Spleen (tissue), 11 donors: ENCODE measurements around the gene TENM4. TPM values are rescaled to one million over a fixed set of nuclear protein-coding genes. Genes with fewer than 3 reads are reported as not detected.

Source experiments
- DNase-seq: peaks from one replicate; pipeline ENCODE4 v3.0.0-alpha.2; 2020
- H3K27ac ChIP-seq, 8 donors: fragments of 200-600 bp; sonication (generic) in 7 of 8; 1 replicate in 4 of 8; 2 replicates in 4 of 8; pipeline versions ENCODE4 v1.5.0 to v1.8.0; 2016 to 2021; ENCODE audit warnings: inconsistent platforms in 4 of 8, mild to moderate bottlenecking in 4 of 8, moderate library complexity in 1 of 8
- H3K27me3 ChIP-seq, 7 donors: fragments of 200-600 bp; sonication (generic) in 6 of 7; replicated peaks in 1 of 7; 1 replicate in 4 of 7; 2 replicates in 3 of 7; pipeline versions ENCODE4 v1.5.0 to v1.8.0; 2016 to 2021; ENCODE audit warnings: inconsistent platforms in 3 of 7, mild to moderate bottlenecking in 1 of 7
- H3K36me3 ChIP-seq, 6 donors: fragments of 200-600 bp; sonication (generic) in 5 of 6; 1 replicate in 4 of 6; 2 replicates in 2 of 6; pipeline versions ENCODE4 v1.5.0 to v1.8.0; 2016 to 2021; ENCODE audit warnings: inconsistent platforms in 2 of 6
- H3K4me1 ChIP-seq, 6 donors: fragments of 200-600 bp; sonication (generic) in 5 of 6; 1 replicate in 3 of 6; 2 replicates in 3 of 6; pipeline versions ENCODE4 v1.5.0 to v1.8.0; 2016 to 2021; ENCODE audit warnings: inconsistent platforms in 3 of 6
- H3K4me3 ChIP-seq, 8 donors: fragments of 200-600 bp; sonication (generic) in 7 of 8; 1 replicate in 4 of 8; 2 replicates in 4 of 8; pipeline versions ENCODE4 v1.5.0 to v1.8.0; 2016 to 2021; ENCODE audit warnings: inconsistent platforms in 4 of 8, mild to moderate bottlenecking in 4 of 8, moderate library complexity in 2 of 8
- H3K9me3 ChIP-seq, 8 donors: fragments of 200-600 bp; sonication (generic) in 7 of 8; 1 replicate in 4 of 8; 2 replicates in 4 of 8; pipeline versions ENCODE4 v1.5.0 to v1.8.0; 2016 to 2021; ENCODE audit warnings: inconsistent platforms in 4 of 8
- POLR2A ChIP-seq, 3 donors: fragments of 450-650 bp; IDR thresholded peaks; one replicate each; pipeline ENCODE4 v1.5.1; 2017; ENCODE audit warnings: antibody characterized with exemption in 3 of 3, mild to moderate bottlenecking in 1 of 3
- POLR2AphosphoS5 ChIP-seq, 3 donors: sonication (generic); formaldehyde crosslinking; IDR thresholded peaks; one replicate each; pipeline ENCODE4 v1.5.1; 2017; ENCODE audit warnings: antibody characterized with exemption in 3 of 3
- WGBS, 5 donors: extraction: QIAGEN DNeasy Blood & Tissue Kit in 3 of 5; methylation state at CpG; one replicate each; pipeline versions ENCODE4 v1.1.5 to v1.1.7; 2013 to 2018; 5-methylcytosine and 5-hydroxymethylcytosine counted together
- intact Hi-C: fragments of 100-400 bp; cut with DNase I; formaldehyde crosslinking; loops from one replicate; pipeline ENCODE4 v1.15.0; 2023; ENCODE audit warnings: low total_unique reads
- polyA plus RNA-seq, 3 donors: library from polyadenylated mRNA; stranded (reverse); fragments of 200-250 nt; gene quantifications; one replicate each; pipeline ENCODE4 v1.2.1, GENCODE V29; 2013
- total RNA-seq, 7 donors: library from RNA; depleted of rRNA in 3 of 7; stranded (reverse); fragments of >200 nt in 3 of 7; fragmentation: NEBNext Ultra II Directional in 4 of 7; extraction: Animal tissue kit (Norgen Biotek cat#: 25700) in 4 of 7; gene quantifications; one replicate each; pipeline versions ENCODE4 v1.1.0 to v1.2.1, GENCODE V29; 2016 to 2021
- TF ChIP-seq, protein P1 (sequence below), 11 experiments: fragments of 200-600 bp in 7 of 11; fragments of 450-650 bp in 4 of 11; sonication (generic) in 4 of 11; IDR thresholded peaks in 8 of 11; conservative IDR thresholded peaks in 3 of 11; 1 replicate in 7 of 11; 2 replicates in 4 of 11; pipeline versions ENCODE4 v1.4.0 to v1.8.0; 2016 to 2021; ENCODE audit warnings: antibody characterized with exemption in 11 of 11, inconsistent platforms in 4 of 11, mild to moderate bottlenecking in 1 of 11
- donor health status: healthy with polysubstance abuse.
- donor health status: DM: no; HTN: no; CAD: no; lungs with moderate emphysema.
- donor health status: DM: no; HTN: no; CAD: no.
- donor health status: Bipolar disorder and iron deficiency.
- donor health status: healthy.
- donor health status: DM: no; HTN: no; CAD: no.
- donor health status: DM: yes; HTN: yes; CAD: no.

The TENM4 gene
- total and polyA plus RNA-seq, 10 donors: 0.09 to 4.5 (median 1.2) TPM

DNA sequence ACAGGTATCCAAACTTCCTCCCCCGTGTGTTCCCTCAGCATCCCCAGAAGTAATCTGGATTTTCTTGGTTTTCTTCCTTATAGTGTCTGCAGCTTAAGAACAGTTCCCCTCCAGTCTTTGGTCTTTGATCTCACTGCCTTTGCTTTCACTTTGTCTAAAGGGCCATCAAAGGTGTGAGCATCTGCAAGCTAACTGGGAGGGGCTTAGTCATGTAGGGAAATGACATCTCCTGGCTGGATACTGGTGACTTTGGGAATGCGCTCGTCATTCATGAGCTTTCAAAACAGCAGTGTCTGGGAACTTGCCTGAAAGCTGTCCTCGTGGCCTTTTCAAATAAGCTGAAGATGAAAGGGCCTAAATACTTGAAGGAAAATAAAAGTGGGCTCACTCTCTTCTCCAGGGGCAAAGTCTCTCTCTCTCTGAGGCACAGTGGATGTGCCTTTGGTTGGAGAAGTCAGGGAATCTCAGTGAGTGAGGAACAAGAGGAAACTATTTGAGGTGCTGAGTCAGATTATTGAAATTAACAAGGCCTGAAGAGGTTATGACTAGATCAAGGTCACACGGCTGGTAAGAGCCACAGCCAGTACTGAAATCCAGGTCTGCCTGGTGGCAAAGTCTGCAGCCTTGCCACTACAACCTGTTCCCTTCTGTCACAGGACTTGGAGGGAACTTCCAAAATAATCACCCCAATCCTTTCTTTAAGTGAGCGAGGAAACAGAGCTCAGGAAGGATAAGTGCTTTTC, 45.6 kb upstream of the TENM4 start:
- intact Hi-C loops: no loop called here
- no peak for DNase-seq

DNA sequence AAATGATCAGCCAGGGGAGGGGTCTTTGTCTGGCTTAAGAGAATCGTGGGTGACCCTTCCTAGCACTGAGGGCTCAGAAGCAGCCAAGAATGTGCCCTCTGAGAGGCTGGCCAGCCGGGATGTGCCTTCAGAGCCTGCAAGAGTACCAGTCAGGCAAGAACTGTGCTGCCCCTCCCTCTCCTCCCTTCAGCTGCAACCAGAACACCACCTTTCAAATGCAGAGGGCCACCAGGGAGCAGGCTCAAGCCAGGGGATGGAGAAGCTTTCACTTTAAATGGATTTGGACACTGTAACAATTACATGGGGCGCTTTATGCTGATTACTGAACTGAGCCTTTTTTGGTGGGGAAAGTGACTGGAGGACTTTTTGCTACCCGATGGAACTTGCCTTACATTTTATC, 44.9 kb upstream of the TENM4 start:
- H3K4me3 ChIP-seq: no peak overlapping the region
- H3K9me3 ChIP-seq: no peaks in the 10 kb centered on the region
- H3K27ac ChIP-seq: no peak overlapping the region
- H3K4me1 ChIP-seq: peaks cover 0 to 16% (median 4%) of the 10 kb centered on the region in 6 donors
- WGBS, 5 donors: 34 to 44% (median 40%) methylated on average over 4 of the region's 4 CpGs
- DNase-seq: no peak
- H3K36me3 ChIP-seq: no peaks in the 10 kb centered on the region
- intact Hi-C loops: no loop called here
- H3K27me3 ChIP-seq: no peaks in the 10 kb centered on the region
- TF ChIP-seq POLR2AphosphoS5 (IDR thresholded peaks at IDR 0.05): no peak
- TF ChIP-seq, protein P1, sequence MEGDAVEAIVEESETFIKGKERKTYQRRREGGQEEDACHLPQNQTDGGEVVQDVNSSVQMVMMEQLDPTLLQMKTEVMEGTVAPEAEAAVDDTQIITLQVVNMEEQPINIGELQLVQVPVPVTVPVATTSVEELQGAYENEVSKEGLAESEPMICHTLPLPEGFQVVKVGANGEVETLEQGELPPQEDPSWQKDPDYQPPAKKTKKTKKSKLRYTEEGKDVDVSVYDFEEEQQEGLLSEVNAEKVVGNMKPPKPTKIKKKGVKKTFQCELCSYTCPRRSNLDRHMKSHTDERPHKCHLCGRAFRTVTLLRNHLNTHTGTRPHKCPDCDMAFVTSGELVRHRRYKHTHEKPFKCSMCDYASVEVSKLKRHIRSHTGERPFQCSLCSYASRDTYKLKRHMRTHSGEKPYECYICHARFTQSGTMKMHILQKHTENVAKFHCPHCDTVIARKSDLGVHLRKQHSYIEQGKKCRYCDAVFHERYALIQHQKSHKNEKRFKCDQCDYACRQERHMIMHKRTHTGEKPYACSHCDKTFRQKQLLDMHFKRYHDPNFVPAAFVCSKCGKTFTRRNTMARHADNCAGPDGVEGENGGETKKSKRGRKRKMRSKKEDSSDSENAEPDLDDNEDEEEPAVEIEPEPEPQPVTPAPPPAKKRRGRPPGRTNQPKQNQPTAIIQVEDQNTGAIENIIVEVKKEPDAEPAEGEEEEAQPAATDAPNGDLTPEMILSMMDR (IDR thresholded peaks at IDR 0.05 in 8 of 11, conservative IDR thresholded peaks at IDR 0.05 in 3 of 11): no peak
- no peak for TF ChIP-seq POLR2A (IDR thresholded peaks at IDR 0.05)

More for the DNA sequence above, 45.6 kb upstream of the TENM4 start:
- H3K36me3 ChIP-seq: no peaks in the 10 kb centered on the region
- WGBS, 5 donors: 51 to 59% (median 52%) methylated on average over 6 of the region's 6 CpGs
- no peak overlapping the region for H3K4me3 ChIP-seq
- H3K27ac ChIP-seq: no peak overlapping the region
- TF ChIP-seq POLR2A (IDR thresholded peaks at IDR 0.05): no peak
- peaks cover 0 to 16% (median 4%) of the 10 kb centered on the region in 6 donors for H3K4me1 ChIP-seq
- H3K27me3 ChIP-seq: no peaks in the 10 kb centered on the region
- H3K9me3 ChIP-seq: no peaks in the 10 kb centered on the region

DNA sequence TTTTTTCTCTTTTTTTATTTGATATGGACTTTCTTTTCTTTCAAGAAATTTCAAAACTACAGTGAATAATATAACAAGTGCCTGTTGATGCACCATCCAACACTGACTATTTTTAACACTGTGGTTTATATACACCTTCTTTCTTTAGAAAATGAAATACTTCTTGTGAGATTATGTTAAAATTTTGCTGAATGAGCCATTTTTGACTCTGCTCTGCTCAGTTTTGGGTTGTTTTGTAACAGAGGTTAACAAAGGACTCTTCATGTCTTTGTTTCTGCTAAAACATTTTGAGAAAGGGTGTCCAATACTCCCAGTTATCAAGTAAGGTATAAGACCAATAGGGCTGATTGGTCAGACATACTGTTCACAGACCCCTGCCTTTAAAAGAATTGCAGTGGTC, 44.0 kb upstream of the TENM4 start:
- no peak for TF ChIP-seq POLR2AphosphoS5 (IDR thresholded peaks at IDR 0.05)
- TF ChIP-seq, protein P1 (IDR thresholded peaks at IDR 0.05 in 8 of 11, conservative IDR thresholded peaks at IDR 0.05 in 3 of 11): no peak

DNA sequence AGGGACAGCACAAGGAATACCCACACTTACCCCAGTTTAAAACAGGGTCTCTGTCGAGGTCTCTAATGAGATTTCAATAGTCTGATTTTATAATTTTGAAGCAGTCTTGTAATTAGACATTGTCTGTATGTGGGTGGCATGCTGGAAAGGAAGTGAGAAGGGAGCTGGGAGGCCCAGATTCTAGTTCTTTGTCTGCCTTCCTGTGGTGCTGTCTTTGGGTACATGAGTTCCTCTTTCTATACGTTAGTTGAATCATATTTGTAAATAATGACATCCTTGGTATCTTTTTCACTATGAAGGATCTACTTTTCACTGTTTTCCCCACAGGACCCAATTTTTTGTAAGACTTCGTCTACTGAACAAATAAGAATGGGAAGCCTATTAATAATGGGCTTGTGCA, 42.0 kb upstream of the TENM4 start:
- intact Hi-C loops: no loop called here

More for the DNA sequence above, 44.0 kb upstream of the TENM4 start:
- no peak overlapping the region for H3K27ac ChIP-seq
- H3K4me1 ChIP-seq: peaks cover 0 to 16% (median 4%) of the 10 kb centered on the region in 6 donors
- no peaks in the 10 kb centered on the region for H3K27me3 ChIP-seq
- H3K4me3 ChIP-seq: no peak overlapping the region
- no peak for DNase-seq
- H3K36me3 ChIP-seq: no peaks in the 10 kb centered on the region
- H3K9me3 ChIP-seq: no peaks in the 10 kb centered on the region
- intact Hi-C loops: no loop called here

More for the DNA sequence above, 42.0 kb upstream of the TENM4 start:
- peak overlapping the region in 1 of 8 donors; percentile 40 for H3K27ac ChIP-seq
- DNase-seq: no peak
- no peaks in the 10 kb centered on the region for H3K9me3 ChIP-seq
- TF ChIP-seq POLR2AphosphoS5 (IDR thresholded peaks at IDR 0.05) (no peak), POLR2A (IDR thresholded peaks at IDR 0.05) (no peak)
- TF ChIP-seq, protein P1 (IDR thresholded peaks at IDR 0.05 in 8 of 11, conservative IDR thresholded peaks at IDR 0.05 in 3 of 11): no peak
- H3K27me3 ChIP-seq: no peaks in the 10 kb centered on the region
- peaks cover 0 to 16% (median 4%) of the 10 kb centered on the region in 6 donors for H3K4me1 ChIP-seq
- WGBS, 5 donors: 32 to 46% (median 41%) methylated on average over 3 of the region's 3 CpGs
- H3K36me3 ChIP-seq: no peaks in the 10 kb centered on the region
- H3K4me3 ChIP-seq: no peak overlapping the region
